HCT116 (cell line): ENCODE results near the gene RNU7-1. TPM values are rescaled to one million over a fixed set of nuclear protein-coding genes. Genes with fewer than 3 reads are reported as not detected.

Experiments used
- ATAC-seq: fragments of 200-7000 bp; cut with Tn5 transposase; 2 replicates; pipeline ENCODE4 v1.9.1; 2020; ENCODE audit warnings: mild to moderate bottlenecking, moderate library complexity
- BruUV-seq: library from RNA; stranded (reverse); fragments of 400-500 nt; replicated peaks from 2 replicates; lab custom pipeline; 2021; lab: Mats Ljungman, UMichigan
- CTCF ChIA-PET: fragments of 300-600 bp; sonication (Branson Sonifier 250); formaldehyde crosslinking; loops from one replicate; lab custom pipeline; 2021; ENCODE audit warnings: antibody characterized with exemption; lab: Charles Lee
- POLR2A ChIA-PET: fragments of 300-600, 350-600 bp; sonication (Branson Sonifier 250); formaldehyde crosslinking; loops from one replicate; lab custom pipeline; 2021; ENCODE audit warnings: antibody characterized with exemption; lab: Charles Lee
- RAD21 ChIA-PET, 2 experiments: fragments of 300-600 bp; sonication (Branson Sonifier 250); formaldehyde crosslinking; loops; one replicate each; lab custom pipeline; 2023; ENCODE audit warnings: low total read pairs in 2 of 2; ENCODE audit not compliant: uncharacterized antibody in 2 of 2, unreplicated experiment in 2 of 2, low non-redundant PET in 1 of 2; lab: Charles Lee
- DNase-seq: peaks from one replicate; pipeline ENCODE4 v3.0.0-alpha.2; 2010; ENCODE audit warnings: low read depth, low spot score
- H2AFZ ChIP-seq: fragments of 200-600 bp; shearing (Covaris generic), sonication (generic); 2 replicates; pipeline ENCODE4 v1.6.1; 2017; ENCODE audit warnings: low read depth, mixed run types, mixed read lengths, antibody characterized with exemption, low read length; ENCODE audit not compliant: poor library complexity, severe bottlenecking
- H3K27ac ChIP-seq: 2 replicates; pipeline ENCODE4 v1.5.1; 2012; ENCODE audit warnings: low read depth, low read length
- H3K27me3 ChIP-seq: fragments of 200-600 bp; sonication (generic); 2 replicates; pipeline ENCODE4 v1.6.1; 2016; ENCODE audit warnings: mixed run types, low read length, mixed read lengths; ENCODE audit not compliant: insufficient read depth
- H3K36me3 ChIP-seq, 2 experiments: fragments of 200-500 bp in 1 of 2; fragments of 200-600 bp in 1 of 2; sonication (Bioruptor generic) in 1 of 2; sonication (generic) in 1 of 2; 2 replicates each; pipeline versions ENCODE4 v1.5.1 to v1.6.1; 2014 to 2016; ENCODE audit warnings: low read length in 2 of 2, inconsistent platforms in 1 of 2, mixed read lengths in 1 of 2, mixed run types in 1 of 2; ENCODE audit not compliant: insufficient read depth in 2 of 2, control insufficient read depth in 1 of 2
- H3K4me1 ChIP-seq, 2 experiments: fragments of 200-600 bp in 1 of 2; sonication (generic) in 1 of 2; 2 replicates each; pipeline versions ENCODE4 v1.5.1 to v1.6.1; 2012 to 2017; ENCODE audit warnings: low read length in 2 of 2, inconsistent platforms in 1 of 2, mild to moderate bottlenecking in 1 of 2, mixed read lengths in 1 of 2, mixed run types in 1 of 2, moderate library complexity in 1 of 2; ENCODE audit not compliant: insufficient read depth in 2 of 2, control insufficient read depth in 1 of 2
- H3K4me2 ChIP-seq: fragments of 200-600 bp; sonication (generic); 2 replicates; pipeline ENCODE4 v1.6.1; 2017; ENCODE audit warnings: mixed run types, low read length, mixed read lengths
- H3K4me3 ChIP-seq, 2 experiments: fragments of 200-600 bp in 1 of 2; sonication (generic) in 1 of 2; replicated peaks in 1 of 2; 2 replicates each; pipeline ENCODE4 v1.5.1; 2011 to 2016; ENCODE audit warnings: low read length in 2 of 2, control low read depth in 1 of 2, low read depth in 1 of 2, mild to moderate bottlenecking in 1 of 2, mixed read lengths in 1 of 2, mixed run types in 1 of 2
- H3K79me2 ChIP-seq: fragments of 200-600 bp; sonication (generic); 2 replicates; pipeline ENCODE4 v1.6.1; 2017; ENCODE audit warnings: mild to moderate bottlenecking, mixed run types, low read length, moderate library complexity, mixed read lengths; ENCODE audit not compliant: insufficient read depth
- H3K9ac ChIP-seq: fragments of 200-600 bp; sonication (generic); 2 replicates; pipeline ENCODE4 v1.6.1; 2016; ENCODE audit warnings: low read length, mixed read lengths
- H3K9me2 ChIP-seq: fragments of 200-600 bp; sonication (generic), shearing (Covaris generic); 2 replicates; pipeline ENCODE4 v1.6.1; 2017; ENCODE audit warnings: mixed run types, mild to moderate bottlenecking, moderate library complexity; ENCODE audit not compliant: insufficient read depth
- H3K9me3 ChIP-seq, 2 experiments: fragments of 200-500 bp in 1 of 2; fragments of 200-600 bp in 1 of 2; sonication (Bioruptor generic) in 1 of 2; sonication (generic) in 1 of 2; 2 replicates each; pipeline ENCODE4 v1.6.1; 2014 to 2017; ENCODE audit warnings: low read length in 2 of 2, mixed read lengths in 2 of 2, inconsistent platforms in 1 of 2, low read depth in 1 of 2, mild to moderate bottlenecking in 1 of 2, mixed run types in 1 of 2, moderate library complexity in 1 of 2; ENCODE audit not compliant: control insufficient read depth in 1 of 2, insufficient read depth in 1 of 2
- H4K20me1 ChIP-seq: fragments of 200-600 bp; sonication (generic), shearing (Covaris generic); 2 replicates; pipeline ENCODE4 v1.6.1; 2017; ENCODE audit warnings: mixed run types, mild to moderate bottlenecking, moderate library complexity; ENCODE audit not compliant: insufficient read depth
- EGR1 ChIP-seq: IDR thresholded peaks from 2 replicates; pipeline ENCODE4 v1.6.1; 2012; ENCODE audit warnings: low read depth
- ELF1 ChIP-seq: IDR thresholded peaks from 2 replicates; pipeline ENCODE4 v1.6.1; 2012; ENCODE audit warnings: low read depth, borderline replicate concordance
- POLR2A ChIP-seq: IDR thresholded peaks from 2 replicates; pipeline ENCODE4 v1.7.0; 2011; ENCODE audit warnings: borderline replicate concordance; ENCODE audit not compliant: insufficient read depth, insufficient read length; ENCODE audit errors: extremely low read depth
- ZFX ChIP-seq: fragments of 450-650 bp; IDR thresholded peaks from 2 replicates; pipeline ENCODE4 v1.6.1; 2017
- intact Hi-C: fragments of 100-400 bp; cut with micrococcal nuclease; formaldehyde crosslinking; loops from 2 replicates; pipeline ENCODE4 v1.10.0; 2022
- total RNA-seq: library from RNA; stranded (reverse); gene quantifications from one replicate; pipeline ENCODE4 v1.2.1, GENCODE V29; 2021; ENCODE audit not compliant: unreplicated experiment
- TF ChIP-seq, protein P1 (sequence below): IDR thresholded peaks from 2 replicates; pipeline ENCODE4 v1.6.1; 2012
- TF ChIP-seq, protein P2 (sequence below): IDR thresholded peaks from 2 replicates; pipeline ENCODE4 v1.6.1; 2012; ENCODE audit warnings: low read depth
- TF ChIP-seq, protein P3 (sequence below), 3 experiments: fragments of 200-600 bp in 1 of 3; sonication (generic) in 1 of 3; IDR thresholded peaks in 2 of 3; conservative IDR thresholded peaks in 1 of 3; 2 replicates each; pipeline ENCODE4 v1.5.1; 2012 to 2017; ENCODE audit warnings: low read depth in 2 of 3, low read length in 2 of 3, antibody characterized with exemption in 1 of 3, borderline replicate concordance in 1 of 3, control low read depth in 1 of 3, mild to moderate bottlenecking in 1 of 3, mixed read lengths in 1 of 3, mixed run types in 1 of 3, moderate library complexity in 1 of 3; ENCODE audit not compliant: insufficient read depth in 1 of 3

The RNU7-1 gene
- total RNA-seq, 1 experiment from 2014 or later: not detected

DNA sequence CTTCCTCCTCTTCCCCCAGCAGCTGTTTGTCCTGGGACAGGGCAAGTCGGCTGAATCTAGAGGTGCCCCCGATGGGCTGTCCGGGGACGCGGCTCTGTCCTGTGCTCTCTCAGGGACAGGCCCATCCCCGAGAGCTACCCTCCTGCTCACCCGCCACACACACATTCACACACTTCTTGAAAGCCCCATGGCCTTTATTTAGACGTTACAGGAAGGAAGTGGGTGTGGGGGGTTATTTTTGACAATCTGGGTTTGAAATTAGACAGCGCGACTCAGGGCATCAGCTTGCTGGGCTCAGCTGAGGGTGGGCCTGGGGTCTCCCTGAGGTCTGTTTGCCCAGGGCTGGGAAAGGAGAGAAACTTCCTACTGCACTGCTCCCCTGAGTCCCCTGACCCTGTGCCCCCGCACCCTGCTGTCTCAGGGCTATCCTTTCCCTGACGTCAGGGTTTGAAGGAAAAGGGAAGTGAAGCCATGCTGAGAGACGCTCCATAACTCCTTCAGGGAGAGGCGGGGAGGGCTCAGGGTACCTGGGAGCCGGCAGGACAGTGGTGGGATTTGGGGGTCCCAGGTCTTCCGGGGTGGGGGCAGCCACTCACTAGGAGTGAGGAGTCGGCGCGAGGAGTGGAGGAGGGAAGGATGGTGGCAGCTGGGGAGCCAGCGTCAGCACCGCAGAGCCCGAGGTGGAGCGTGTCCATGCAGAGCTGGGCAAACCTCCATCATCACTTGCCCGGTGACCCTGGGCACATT lies 15.6 kb downstream of the RNU7-1 start:
- CTCF ChIA-PET: interaction anchor here (6.0 kb wide), 1 partner anchor 14 kb away, joined by 101 read pairs; the partner anchor contains the start of genes C12orf57 and RNU7-1

More for the DNA sequence above, 15.6 kb downstream of the RNU7-1 start:
- Histone ChIP-seq H3K4me3 (no peak overlapping the region), H2AFZ (no peak overlapping the region), H3K9me2 (no peaks in the 10 kb centered on the region), H3K9ac (no peak overlapping the region), H4K20me1 (no peaks in the 10 kb centered on the region), H3K9me3 (no peaks in the 10 kb centered on the region), H3K27me3 (no peaks in the 10 kb centered on the region), H3K4me1 (peaks cover 15 to 32% of the 10 kb centered on the region in 2 experiments), H3K27ac (no peak overlapping the region), H3K4me2 (no peak overlapping the region), H3K36me3 (no peaks in the 10 kb centered on the region; a peak in 1 of 4 replicates), H3K79me2 (peaks cover 13% of the 10 kb centered on the region)
- BruUV-seq: no TSS peak
- no peak for DNase-seq
- TF ChIP-seq ZFX (no peak), POLR2A (no peak), ELF1 (no peak), EGR1 (no peak)
- TF ChIP-seq, protein P1, sequence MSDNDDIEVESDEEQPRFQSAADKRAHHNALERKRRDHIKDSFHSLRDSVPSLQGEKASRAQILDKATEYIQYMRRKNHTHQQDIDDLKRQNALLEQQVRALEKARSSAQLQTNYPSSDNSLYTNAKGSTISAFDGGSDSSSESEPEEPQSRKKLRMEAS: no peak
- TF ChIP-seq, protein P2, sequence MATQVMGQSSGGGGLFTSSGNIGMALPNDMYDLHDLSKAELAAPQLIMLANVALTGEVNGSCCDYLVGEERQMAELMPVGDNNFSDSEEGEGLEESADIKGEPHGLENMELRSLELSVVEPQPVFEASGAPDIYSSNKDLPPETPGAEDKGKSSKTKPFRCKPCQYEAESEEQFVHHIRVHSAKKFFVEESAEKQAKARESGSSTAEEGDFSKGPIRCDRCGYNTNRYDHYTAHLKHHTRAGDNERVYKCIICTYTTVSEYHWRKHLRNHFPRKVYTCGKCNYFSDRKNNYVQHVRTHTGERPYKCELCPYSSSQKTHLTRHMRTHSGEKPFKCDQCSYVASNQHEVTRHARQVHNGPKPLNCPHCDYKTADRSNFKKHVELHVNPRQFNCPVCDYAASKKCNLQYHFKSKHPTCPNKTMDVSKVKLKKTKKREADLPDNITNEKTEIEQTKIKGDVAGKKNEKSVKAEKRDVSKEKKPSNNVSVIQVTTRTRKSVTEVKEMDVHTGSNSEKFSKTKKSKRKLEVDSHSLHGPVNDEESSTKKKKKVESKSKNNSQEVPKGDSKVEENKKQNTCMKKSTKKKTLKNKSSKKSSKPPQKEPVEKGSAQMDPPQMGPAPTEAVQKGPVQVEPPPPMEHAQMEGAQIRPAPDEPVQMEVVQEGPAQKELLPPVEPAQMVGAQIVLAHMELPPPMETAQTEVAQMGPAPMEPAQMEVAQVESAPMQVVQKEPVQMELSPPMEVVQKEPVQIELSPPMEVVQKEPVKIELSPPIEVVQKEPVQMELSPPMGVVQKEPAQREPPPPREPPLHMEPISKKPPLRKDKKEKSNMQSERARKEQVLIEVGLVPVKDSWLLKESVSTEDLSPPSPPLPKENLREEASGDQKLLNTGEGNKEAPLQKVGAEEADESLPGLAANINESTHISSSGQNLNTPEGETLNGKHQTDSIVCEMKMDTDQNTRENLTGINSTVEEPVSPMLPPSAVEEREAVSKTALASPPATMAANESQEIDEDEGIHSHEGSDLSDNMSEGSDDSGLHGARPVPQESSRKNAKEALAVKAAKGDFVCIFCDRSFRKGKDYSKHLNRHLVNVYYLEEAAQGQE: no peak
- TF ChIP-seq, protein P3, sequence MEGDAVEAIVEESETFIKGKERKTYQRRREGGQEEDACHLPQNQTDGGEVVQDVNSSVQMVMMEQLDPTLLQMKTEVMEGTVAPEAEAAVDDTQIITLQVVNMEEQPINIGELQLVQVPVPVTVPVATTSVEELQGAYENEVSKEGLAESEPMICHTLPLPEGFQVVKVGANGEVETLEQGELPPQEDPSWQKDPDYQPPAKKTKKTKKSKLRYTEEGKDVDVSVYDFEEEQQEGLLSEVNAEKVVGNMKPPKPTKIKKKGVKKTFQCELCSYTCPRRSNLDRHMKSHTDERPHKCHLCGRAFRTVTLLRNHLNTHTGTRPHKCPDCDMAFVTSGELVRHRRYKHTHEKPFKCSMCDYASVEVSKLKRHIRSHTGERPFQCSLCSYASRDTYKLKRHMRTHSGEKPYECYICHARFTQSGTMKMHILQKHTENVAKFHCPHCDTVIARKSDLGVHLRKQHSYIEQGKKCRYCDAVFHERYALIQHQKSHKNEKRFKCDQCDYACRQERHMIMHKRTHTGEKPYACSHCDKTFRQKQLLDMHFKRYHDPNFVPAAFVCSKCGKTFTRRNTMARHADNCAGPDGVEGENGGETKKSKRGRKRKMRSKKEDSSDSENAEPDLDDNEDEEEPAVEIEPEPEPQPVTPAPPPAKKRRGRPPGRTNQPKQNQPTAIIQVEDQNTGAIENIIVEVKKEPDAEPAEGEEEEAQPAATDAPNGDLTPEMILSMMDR (IDR thresholded peaks at IDR 0.05 in 2 of 3, conservative IDR thresholded peaks at IDR 0.05 in 1 of 3; ENCODE audit: borderline replicate concordance in 1 of 3, insufficient read depth in 1 of 3, low read depth in 2 of 3, low read length in 2 of 3): no peak
- ChIA-PET RAD21 (no interaction called here), POLR2A (interaction anchor here (9.9 kb wide), 1 partner anchor 12 kb away, joined by 269 read pairs; the partner anchor contains the start of genes C12orf57 and RNU7-1)
- ATAC-seq: no peak
- intact Hi-C loops: no loop called here
